Glomerular visceral epithelial cell (primary cell): ENCODE results near the gene MAD1L1.
"Not testable (repeated sequence)": the region's sequence is repeated elsewhere in the genome, so short reads cannot be mapped to it uniquely, and the experiment has no call there.

Source experiments
- DNase-seq: peaks from one replicate; pipeline ENCODE4 v3.0.0-alpha.2; 2016; ENCODE audit errors: extremely low spot score

MAD1L1 gene

GRCh38 chr7:2175514-2175913, 57.2 kb downstream of the MAD1L1 start:
- DNase-seq = peak; percentile 91

GRCh38 chr7:2175091-2175490, 57.7 kb downstream of the MAD1L1 start:
- DNase-seq = no peak

- DNase-seq = no peak
Measured at GRCh38 chr7:2173189-2173827, 59.4 kb downstream of the MAD1L1 start.

GRCh38 chr7:2172311-2173188, 60.2 kb downstream of the MAD1L1 start:
- no peak for DNase-seq

- DNase-seq = no peak
Measured at GRCh38 chr7:2171855-2172254, 60.9 kb downstream of the MAD1L1 start.

GRCh38 chr7:2170576-2171521, 61.9 kb downstream of the MAD1L1 start:
- no peak for DNase-seq

GRCh38 chr7:2169923-2170575, 62.7 kb downstream of the MAD1L1 start:
- DNase-seq = no peak

- no peak for DNase-seq
Measured at GRCh38 chr7:2168615-2169311, 64.0 kb downstream of the MAD1L1 start.

- no peak for DNase-seq
Measured at GRCh38 chr7:2166625-2167280, 66.0 kb downstream of the MAD1L1 start.

GRCh38 chr7:2165610-2166594, 66.8 kb downstream of the MAD1L1 start:
- DNase-seq = no peak

GRCh38 chr7:2165239-2165609, 67.5 kb downstream of the MAD1L1 start:
- no peak for DNase-seq

- no peak for DNase-seq
Measured at GRCh38 chr7:2164646-2165045, 68.1 kb downstream of the MAD1L1 start.

- no peak for DNase-seq
Measured at GRCh38 chr7:2163600-2164555, 68.9 kb downstream of the MAD1L1 start.

- DNase-seq = no peak
Measured at GRCh38 chr7:2162959-2163358, 69.8 kb downstream of the MAD1L1 start.

- not testable (repeated sequence) for DNase-seq
Measured at GRCh38 chr7:2162004-2162902, 70.5 kb downstream of the MAD1L1 start.

GRCh38 chr7:2159176-2159520, 73.6 kb downstream of the MAD1L1 start:
- no peak for DNase-seq
